Effector CD8-positive, alpha-beta T cell (primary cell): ENCODE data around the gene TIAL1.
"Not testable (repeated sequence)": the region's sequence is repeated elsewhere in the genome, so short reads cannot be mapped to it uniquely, and the experiment has no call there.

ENCODE experiments used
- DNase-seq: peaks from one replicate; lab custom pipeline; 2025; lab: John Stamatoyannopoulos, UW

TIAL1 gene

GRCh38 chr10:119531067-119531466, 65.7 kb downstream of the TIAL1 start:
- DNase-seq: no peak

DNA sequence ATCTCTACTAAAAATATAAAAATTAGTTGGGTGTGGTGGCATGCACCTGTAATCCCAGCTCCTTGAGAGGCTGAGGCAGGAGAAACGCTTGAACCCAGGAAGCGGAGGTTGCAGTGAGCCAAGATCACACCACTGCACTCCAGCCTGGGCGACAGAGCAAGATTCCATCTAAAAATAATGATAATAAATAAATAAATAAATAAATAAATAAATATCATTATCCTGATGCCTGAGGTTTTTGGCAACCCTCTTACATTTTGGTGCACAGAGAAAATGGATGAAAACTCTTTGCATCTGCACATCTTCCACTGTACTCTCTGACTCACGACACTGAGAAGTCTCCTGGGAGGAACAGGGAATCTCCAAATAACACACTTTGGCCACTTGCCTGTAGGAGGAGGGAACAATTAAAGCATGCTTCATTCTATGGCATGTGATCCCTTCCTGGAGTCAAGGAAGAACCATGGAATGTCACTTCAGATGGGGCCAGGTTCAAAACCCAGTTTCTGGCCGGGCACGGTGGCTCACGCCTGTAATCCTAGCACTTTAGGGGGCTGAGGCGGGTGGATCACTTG, 68.0 kb downstream of the TIAL1 start:
- not testable (repeated sequence) for DNase-seq

DNA sequence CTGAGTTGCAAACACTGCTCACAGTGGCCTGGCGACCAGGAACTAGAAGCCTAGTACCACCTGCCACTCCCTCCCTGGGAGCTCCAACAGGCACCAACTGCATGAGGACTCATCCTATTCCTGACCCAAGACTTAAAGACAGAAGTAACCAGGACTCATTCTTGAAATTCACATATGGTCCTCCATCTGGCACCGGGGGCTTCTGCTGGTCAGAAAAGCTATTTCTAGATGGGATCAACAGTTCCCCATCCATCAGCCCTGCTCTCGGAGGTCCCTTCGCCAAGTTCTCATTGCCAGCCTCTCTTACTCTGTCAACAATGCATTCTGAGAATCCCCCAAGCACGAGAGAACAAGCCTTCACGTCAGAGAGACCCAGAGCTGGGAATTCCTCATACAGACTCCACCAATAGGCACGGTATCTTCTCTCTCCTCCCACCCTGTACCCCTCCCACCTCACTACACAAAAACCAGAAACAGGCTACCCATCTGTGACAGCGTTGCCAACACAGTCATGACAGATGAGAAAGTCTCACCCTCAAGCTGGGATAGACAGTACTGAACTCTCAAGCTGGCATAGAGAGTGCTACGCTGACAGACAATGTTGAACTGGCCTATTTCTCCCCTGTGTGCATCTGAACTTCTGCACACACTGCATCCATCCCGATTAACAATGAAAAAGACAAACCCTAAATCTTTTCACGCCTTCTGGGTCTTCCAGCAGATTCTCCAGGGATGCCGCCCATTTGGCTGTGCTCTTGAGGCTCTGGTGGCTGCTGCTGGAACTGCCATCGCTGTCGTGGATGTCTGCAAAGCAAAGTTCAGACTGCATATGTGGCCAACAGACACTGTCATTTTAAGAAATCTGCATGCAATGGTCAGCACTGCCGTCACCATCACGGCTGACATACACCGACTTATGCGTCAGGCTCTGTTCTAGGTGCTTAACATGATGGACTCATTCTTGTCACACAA, 69.9 kb downstream of the TIAL1 start:
- no peak for DNase-seq

GRCh38 chr10:119526149-119526548, 70.6 kb downstream of the TIAL1 start:
- DNase-seq: no peak

DNA sequence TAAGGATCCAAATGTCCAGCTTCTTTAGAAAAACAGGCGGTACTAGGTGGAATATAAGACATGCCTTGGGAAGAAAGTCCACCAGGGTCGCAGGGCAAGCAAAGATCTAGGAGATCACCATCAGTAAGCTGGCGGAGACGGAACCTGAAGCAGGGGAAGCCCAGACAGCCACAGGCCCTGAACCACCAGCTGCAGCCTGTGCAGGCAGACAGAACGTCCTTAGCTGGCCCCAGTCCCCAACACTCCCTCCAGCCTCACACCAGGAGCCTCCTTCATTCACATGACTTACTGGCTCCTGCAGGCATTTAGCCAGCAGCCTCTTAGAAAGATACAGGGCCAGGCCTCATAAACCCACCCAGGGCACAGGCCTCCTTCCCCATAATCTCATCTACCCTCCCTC, 71.6 kb downstream of the TIAL1 start:
- DNase-seq: no peak

DNA sequence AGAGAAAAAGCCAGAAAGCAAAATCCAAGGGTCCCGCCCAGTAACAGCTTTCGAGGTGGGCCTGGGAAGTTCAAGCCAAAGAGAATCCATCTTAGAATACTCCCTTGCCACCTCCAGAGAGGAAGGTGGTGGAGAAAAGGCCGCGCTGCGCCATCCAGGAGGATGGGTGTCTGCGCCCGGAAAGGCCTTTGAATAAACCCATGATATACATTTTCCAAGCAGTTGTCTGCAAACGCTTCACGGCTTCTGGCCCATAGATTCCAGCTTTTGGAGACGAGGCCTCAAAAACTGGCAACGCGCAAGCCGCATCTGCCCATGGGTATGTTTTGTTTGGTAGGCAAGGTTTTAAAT, 72.1 kb downstream of the TIAL1 start:
- DNase-seq: no peak

DNA sequence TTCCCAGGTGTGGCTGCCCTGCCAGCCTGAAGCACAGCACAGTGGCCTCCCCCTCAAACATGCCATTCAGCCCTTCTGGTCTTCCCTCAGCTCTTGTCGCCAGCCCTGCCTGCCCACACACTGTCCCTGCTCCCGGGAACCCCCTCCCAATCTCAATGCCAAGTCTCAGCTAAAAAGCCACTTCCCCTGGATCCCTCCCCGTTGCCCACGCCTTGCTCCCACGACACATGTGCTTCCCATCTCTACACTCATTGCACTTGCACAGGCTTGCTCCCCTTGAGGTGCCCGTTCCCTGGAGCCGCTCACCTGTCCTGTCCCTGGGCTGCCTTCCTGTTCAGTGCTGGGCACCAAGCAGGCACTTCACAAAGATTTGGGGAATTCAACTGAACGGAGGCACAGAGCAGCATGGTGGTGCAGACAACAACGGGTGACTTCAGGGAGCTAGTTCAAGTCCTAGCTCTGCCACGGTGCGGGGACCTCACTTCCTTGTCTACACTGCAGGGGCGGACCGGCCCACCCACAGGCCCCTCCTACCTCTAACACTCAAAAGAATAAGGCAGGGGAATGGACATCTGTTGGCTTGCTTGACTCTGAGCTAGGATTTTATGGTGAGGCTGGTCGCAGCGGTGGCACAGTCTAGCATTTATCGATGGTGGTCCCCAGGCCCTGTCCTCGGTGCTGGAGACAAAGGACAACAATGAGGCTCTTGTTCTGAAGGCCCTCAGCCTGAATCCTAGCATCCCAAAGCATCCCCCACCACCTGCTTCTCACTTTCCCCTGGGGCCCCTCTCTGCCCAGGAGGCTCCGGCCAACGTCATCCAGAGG, 72.7 kb downstream of the TIAL1 start:
- no peak for DNase-seq
